ENCODE results near the gene NUDT4.

NUDT4 gene

DNA sequence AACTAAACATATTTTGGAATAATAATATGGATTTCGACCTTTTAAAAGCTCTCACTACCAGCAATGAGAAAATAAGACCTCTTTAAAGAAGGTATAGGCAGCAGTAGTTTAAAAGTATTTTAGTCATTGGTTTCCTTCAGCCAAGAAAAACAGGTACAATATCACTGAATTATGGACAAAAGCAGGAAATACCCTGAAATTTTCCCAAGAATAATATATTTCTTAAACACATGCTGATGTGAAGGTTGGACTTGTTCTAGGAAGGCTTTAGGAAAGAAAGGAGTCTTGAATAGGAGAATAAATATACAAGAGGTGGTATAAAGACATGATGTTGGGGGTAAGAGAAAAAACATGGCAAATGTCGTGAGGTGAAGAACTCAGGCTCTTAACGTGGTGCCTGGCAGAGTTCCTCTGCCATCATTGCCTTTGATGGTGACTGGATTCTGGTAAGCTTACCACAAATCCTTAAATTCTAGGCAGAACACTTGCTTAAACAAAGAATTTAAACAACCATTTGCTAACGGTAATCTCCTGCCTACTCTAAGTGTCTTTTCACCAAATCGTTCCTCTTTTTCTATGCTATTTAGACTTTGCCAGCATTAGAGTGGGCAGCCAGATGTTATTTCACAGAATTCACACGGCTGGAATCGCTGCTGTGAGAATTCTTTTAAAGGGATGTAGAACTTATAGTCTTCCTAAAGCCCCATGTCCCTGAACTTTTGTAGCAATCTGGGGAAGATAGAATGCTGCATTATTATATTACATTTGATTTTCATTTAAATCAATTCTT is 11.9 kb upstream of the NUDT4 start:
- no peak overlapping the region for H3K4me3 ChIP-seq (ENCODE audit: low read depth, low read length)
- TF ChIP-seq, protein P1, sequence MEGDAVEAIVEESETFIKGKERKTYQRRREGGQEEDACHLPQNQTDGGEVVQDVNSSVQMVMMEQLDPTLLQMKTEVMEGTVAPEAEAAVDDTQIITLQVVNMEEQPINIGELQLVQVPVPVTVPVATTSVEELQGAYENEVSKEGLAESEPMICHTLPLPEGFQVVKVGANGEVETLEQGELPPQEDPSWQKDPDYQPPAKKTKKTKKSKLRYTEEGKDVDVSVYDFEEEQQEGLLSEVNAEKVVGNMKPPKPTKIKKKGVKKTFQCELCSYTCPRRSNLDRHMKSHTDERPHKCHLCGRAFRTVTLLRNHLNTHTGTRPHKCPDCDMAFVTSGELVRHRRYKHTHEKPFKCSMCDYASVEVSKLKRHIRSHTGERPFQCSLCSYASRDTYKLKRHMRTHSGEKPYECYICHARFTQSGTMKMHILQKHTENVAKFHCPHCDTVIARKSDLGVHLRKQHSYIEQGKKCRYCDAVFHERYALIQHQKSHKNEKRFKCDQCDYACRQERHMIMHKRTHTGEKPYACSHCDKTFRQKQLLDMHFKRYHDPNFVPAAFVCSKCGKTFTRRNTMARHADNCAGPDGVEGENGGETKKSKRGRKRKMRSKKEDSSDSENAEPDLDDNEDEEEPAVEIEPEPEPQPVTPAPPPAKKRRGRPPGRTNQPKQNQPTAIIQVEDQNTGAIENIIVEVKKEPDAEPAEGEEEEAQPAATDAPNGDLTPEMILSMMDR (IDR thresholded peaks at IDR 0.05; ENCODE audit: borderline replicate concordance, insufficient read depth, low read depth, low read length): no peak

DNA sequence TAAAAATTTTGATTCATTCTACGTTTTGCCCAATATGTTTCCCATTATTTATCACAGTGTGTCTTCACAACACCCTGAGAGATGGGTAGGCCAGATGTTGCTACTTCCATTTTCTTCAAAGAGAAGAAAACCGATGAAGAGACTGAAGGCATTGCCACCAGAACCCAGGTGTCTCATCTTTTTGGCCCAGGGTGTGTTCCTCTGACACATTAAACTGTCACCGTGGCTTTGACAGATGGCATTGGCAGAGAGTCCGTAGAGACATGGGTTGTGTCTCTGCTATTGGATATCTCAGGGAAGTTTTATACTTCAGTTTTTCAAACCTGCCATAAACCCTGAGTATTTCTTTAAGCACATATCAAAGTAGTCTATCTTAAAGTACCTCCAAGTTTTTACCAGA is 11.3 kb upstream of the NUDT4 start:
- TF ChIP-seq, protein P1 (IDR thresholded peaks at IDR 0.05; ENCODE audit: borderline replicate concordance, insufficient read depth, low read depth, low read length): no peak
- H3K4me3 ChIP-seq (ENCODE audit: low read depth, low read length): no peak overlapping the region

DNA sequence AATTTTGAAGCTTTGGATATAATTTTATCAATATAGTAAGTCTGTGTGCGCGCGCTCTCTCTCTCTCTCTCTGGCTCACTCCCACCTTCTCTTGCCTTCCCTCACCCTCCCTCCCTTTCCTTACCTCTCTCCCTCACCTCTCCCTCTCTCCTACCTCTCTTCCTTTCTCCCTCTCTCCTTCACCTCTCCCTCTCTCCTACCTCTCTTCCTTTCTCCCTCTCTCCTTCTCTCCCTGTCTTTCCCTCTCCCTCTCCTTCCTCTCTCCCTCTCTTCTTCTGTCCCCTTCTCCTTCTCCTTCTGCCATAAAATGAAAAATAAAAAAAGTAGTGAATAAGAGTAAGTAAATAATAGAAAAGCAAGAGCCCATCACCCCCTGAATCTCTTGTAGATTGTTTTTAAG is 9.0 kb upstream of the NUDT4 start:
- TF ChIP-seq, protein P1 (IDR thresholded peaks at IDR 0.05; ENCODE audit: borderline replicate concordance, insufficient read depth, low read depth, low read length): no peak

DNA sequence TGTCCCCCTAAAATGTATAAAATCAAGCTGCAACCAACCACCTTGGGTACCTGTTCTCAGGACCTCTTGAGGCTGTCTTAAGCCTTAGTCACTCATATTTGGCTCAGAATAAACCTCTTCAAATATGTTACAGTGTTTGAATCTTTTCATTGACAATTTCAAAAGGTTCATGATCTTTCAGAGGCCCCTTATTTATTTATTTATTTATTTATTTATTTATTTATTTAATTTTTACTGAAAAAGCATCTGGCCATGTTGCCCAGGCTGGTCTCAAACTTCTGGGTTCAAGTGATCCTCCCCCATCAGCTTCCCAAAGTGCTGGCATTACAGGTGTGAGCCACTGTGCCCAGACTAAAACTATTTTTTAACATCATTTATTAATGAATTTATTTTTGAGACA is 8.2 kb upstream of the NUDT4 start:
- H3K4me3 ChIP-seq (ENCODE audit: low read depth, low read length): no peak overlapping the region
- TF ChIP-seq, protein P1 (IDR thresholded peaks at IDR 0.05; ENCODE audit: borderline replicate concordance, insufficient read depth, low read depth, low read length): no peak

More for the DNA sequence above, 9.0 kb upstream of the NUDT4 start:
- no peak overlapping the region for H3K4me3 ChIP-seq (ENCODE audit: low read depth, low read length)

DNA sequence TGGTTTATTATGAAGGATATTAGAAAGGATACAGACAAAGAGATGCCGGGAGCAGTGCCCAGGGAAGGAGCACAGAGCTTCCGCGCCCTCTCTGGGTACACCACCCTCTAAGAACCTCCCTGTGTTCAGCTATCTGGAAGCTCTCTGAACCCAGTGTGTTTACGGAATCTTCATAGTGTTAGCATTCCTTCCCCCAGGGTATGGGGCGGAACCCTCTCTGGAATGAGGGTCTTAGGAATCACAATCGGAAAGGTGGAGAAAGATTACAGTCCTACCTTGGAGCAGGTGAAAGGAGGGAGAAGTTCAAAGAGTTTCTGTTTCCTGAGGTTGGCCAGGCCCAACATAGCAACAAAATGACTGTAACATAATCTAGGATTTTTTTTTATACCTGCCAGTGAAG is 6.8 kb upstream of the NUDT4 start:
- TF ChIP-seq, protein P1 (IDR thresholded peaks at IDR 0.05; ENCODE audit: borderline replicate concordance, insufficient read depth, low read depth, low read length): no peak
- no peak overlapping the region for H3K4me3 ChIP-seq (ENCODE audit: low read depth, low read length)

DNA sequence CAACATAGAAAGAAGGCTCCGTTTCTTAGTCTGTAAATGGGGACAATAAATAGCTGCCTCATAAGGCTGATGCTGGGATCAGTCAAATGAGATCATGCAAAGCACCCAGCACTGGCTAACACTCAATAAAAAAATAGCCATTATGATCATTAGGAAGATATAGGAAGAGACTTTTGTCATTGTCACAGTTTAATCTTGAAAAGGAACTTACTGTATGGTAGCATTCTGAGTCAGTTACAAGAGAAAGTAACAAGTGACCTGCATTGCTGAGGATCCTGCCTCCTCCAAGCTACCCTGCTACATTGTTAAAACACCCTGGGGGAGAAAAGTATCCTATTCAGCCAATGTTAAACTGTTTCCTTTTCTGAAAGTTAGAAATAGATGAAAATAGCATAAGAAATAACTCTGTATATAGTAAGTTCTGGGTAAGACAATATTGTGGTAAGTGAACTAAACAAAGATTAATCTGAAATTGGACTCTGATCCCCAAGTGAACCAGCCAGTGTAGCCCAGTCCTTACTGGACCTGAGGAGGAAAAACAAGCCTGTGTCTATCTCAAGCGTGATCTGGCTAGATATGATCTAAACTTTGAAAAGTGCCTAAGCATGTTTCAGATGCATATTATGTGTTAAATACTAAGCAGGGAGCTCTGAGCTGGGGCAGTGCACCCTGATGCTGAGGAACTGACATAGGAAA is 3.6 kb upstream of the NUDT4 start:
- TF ChIP-seq, protein P1 (IDR thresholded peaks at IDR 0.05; ENCODE audit: borderline replicate concordance, insufficient read depth, low read depth, low read length): no peak
- no peak overlapping the region for H3K4me3 ChIP-seq (ENCODE audit: low read depth, low read length)

DNA sequence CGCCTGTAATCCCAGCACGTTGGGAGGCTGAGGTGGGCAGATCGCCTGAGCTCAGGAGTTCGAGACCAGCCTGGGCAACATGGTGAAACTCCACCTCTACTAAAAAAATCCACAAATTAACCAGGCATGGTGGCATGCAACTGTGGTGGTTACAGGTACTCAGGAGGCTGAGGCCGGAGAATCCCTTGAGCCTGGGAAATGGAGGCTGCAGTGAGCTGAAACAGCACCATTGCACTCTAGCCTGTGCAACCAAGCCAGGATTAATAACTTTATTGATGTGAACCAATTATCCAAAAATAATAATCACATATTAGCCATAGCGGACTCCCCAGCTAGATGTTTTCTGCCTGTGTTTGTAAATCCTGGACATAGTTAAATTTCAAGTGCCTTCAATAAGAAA is 1.8 kb upstream of the NUDT4 start:
- TF ChIP-seq, protein P1 (IDR thresholded peaks at IDR 0.05; ENCODE audit: borderline replicate concordance, insufficient read depth, low read depth, low read length): no peak
- no peak overlapping the region for H3K4me3 ChIP-seq (ENCODE audit: low read depth, low read length)

Measured in GM12875 (cell line).